Stomach (tissue), 9 donors: ENCODE results near the gene PDCD4. TPM values are rescaled to one million over a fixed set of nuclear protein-coding genes. Genes with fewer than 3 reads are reported as not detected.
A peak's percentile ranks its signal among the peaks of the same experiment; 100 is the strongest.

ENCODE experiments used
- DNase-seq, 2 donors: peaks; one replicate each; pipeline versions ENCODE4 v3.0.0 to v3.0.0-alpha.2; 2013 to 2019
- H3K27ac ChIP-seq, 5 donors: fragments of 200-600 bp in 4 of 5; sonication (generic) in 4 of 5; one replicate each; pipeline ENCODE4 v1.5.1; 2013 to 2019; ENCODE audit warnings: mild to moderate bottlenecking in 1 of 5, moderate library complexity in 1 of 5
- H3K27me3 ChIP-seq, 3 donors: fragments of 200-600 bp; sonication (generic); one replicate each; pipeline ENCODE4 v1.5.1; 2017 to 2019; ENCODE audit warnings: mixed run types in 1 of 3
- H3K36me3 ChIP-seq, 4 donors: fragments of 200-600 bp; sonication (generic); 1 replicate in 3 of 4; 2 replicates in 1 of 4; pipeline ENCODE4 v1.5.1; 2016 to 2019
- H3K4me1 ChIP-seq, 4 donors: fragments of 200-600 bp; sonication (generic); one replicate each; pipeline ENCODE4 v1.5.1; 2016 to 2019
- H3K4me3 ChIP-seq, 4 donors: fragments of 200-600 bp; sonication (generic) in 3 of 4; one replicate each; pipeline ENCODE4 v1.5.1; 2016 to 2019; ENCODE audit warnings: mild to moderate bottlenecking in 1 of 4
- H3K9me3 ChIP-seq, 4 donors: fragments of 200-600 bp; sonication (generic); one replicate each; pipeline ENCODE4 v1.5.1; 2016 to 2019
- CTCF ChIP-seq, 7 experiments: fragments of 450-650 bp in 4 of 7; fragments of 200-600 bp in 3 of 7; sonication (generic) in 3 of 7; IDR thresholded peaks; one replicate each; pipeline ENCODE4 v1.5.1; 2016 to 2019; ENCODE audit warnings: antibody characterized with exemption in 7 of 7, control low read depth in 2 of 7, mild to moderate bottlenecking in 1 of 7
- EP300 ChIP-seq: sonication (generic); formaldehyde crosslinking; IDR thresholded peaks from one replicate; pipeline ENCODE4 v1.6.1; 2017; ENCODE audit warnings: antibody characterized with exemption
- POLR2A ChIP-seq, 4 donors: fragments of 450-650 bp; IDR thresholded peaks; one replicate each; pipeline ENCODE4 v1.6.1; 2016; ENCODE audit warnings: antibody characterized with exemption in 4 of 4, control low read depth in 2 of 4, mild to moderate bottlenecking in 1 of 4, moderate library complexity in 1 of 4
- POLR2AphosphoS5 ChIP-seq, 3 donors: sonication (generic); formaldehyde crosslinking; IDR thresholded peaks; one replicate each; pipeline ENCODE4 v1.6.1; 2016; ENCODE audit warnings: antibody characterized with exemption in 3 of 3
- WGBS, 5 donors: extraction: QIAGEN DNeasy Blood & Tissue Kit in 3 of 5; methylation state at CpG; one replicate each; pipeline versions ENCODE4 v1.1.5 to v1.1.7; 2013 to 2018; 5-methylcytosine and 5-hydroxymethylcytosine counted together
- intact Hi-C: fragments of 100-400 bp; cut with DNase I; formaldehyde crosslinking; loops from one replicate; pipeline ENCODE4 v1.15.1; 2023; ENCODE audit warnings: low total_unique reads
- polyA plus RNA-seq, 3 donors: library from polyadenylated mRNA; stranded (reverse); fragments of 200-250 nt; gene quantifications; one replicate each; pipeline ENCODE4 v1.2.3, GENCODE V29; 2013
- total RNA-seq, 5 donors: library from RNA; depleted of rRNA; stranded (reverse); fragments of >200 nt; gene quantifications; one replicate each; pipeline versions ENCODE4 v1.1.0 to v1.2.3, GENCODE V29; 2014 to 2016
- donor health status: healthy with polysubstance abuse.
- donor health status: Bipolar disorder and iron deficiency.
- donor health status: healthy.

PDCD4 gene
- total and polyA plus RNA-seq, 8 donors = 39.3 to 605 (median 119) TPM

GRCh38 chr10:110845756-110846620 is 25.7 kb upstream of the PDCD4 start:
- Histone ChIP-seq H3K9me3 (no peaks in the 10 kb centered on the region), H3K36me3 (no peaks in the 10 kb centered on the region), H3K4me3 (no peak overlapping the region), H3K27ac (peak overlapping the region; percentile 84 to 96 (median 89)), H3K4me1 (peaks cover 54 to 72% (median 63%) of the 10 kb centered on the region in 4 donors), H3K27me3 (no peaks in the 10 kb centered on the region)
- intact Hi-C loops = no loop called here
- peak; percentile 83 to 88 for DNase-seq
- TF ChIP-seq POLR2AphosphoS5 (IDR thresholded peaks at IDR 0.05) (peak in 2 of 3 donors; percentile 64 to 78), POLR2A (IDR thresholded peaks at IDR 0.05) (no peak)
- WGBS, 5 donors = 38 to 69% (median 40%) methylated on average over 3 of the region's 3 CpGs

GRCh38 chr10:110847374-110847773 is 24.4 kb upstream of the PDCD4 start:
- H3K36me3 ChIP-seq = no peaks in the 10 kb centered on the region
- H3K27me3 ChIP-seq = no peaks in the 10 kb centered on the region
- intact Hi-C loops = no loop called here
- 79 to 90% (median 85%) methylated on average over 6 of the region's 6 CpGs for WGBS, 5 donors
- H3K4me3 ChIP-seq = no peak overlapping the region
- TF ChIP-seq POLR2AphosphoS5 (IDR thresholded peaks at IDR 0.05) (no peak), CTCF (IDR thresholded peaks at IDR 0.05) (no peak), POLR2A (IDR thresholded peaks at IDR 0.05) (no peak), EP300 (no peak)
- no peaks in the 10 kb centered on the region for H3K9me3 ChIP-seq
- no peak for DNase-seq
- peak overlapping the region; percentile 84 to 96 (median 89) for H3K27ac ChIP-seq
- H3K4me1 ChIP-seq = peaks cover 42 to 70% (median 59%) of the 10 kb centered on the region in 4 donors

GRCh38 chr10:110848106-110848505 is 23.6 kb upstream of the PDCD4 start:
- intact Hi-C loops = no loop called here
- H3K27ac ChIP-seq = peak overlapping the region in 1 of 5 donors; percentile 91
- no peak for DNase-seq
- H3K4me3 ChIP-seq = no peak overlapping the region
- H3K4me1 ChIP-seq = peaks cover 36 to 70% (median 59%) of the 10 kb centered on the region in 4 donors
- H3K36me3 ChIP-seq = no peaks in the 10 kb centered on the region
- 78 to 88% (median 84%) methylated on average over 2 of the region's 2 CpGs for WGBS, 5 donors
- no peaks in the 10 kb centered on the region for H3K9me3 ChIP-seq
- no peaks in the 10 kb centered on the region for H3K27me3 ChIP-seq
- no peak for TF ChIP-seq POLR2A (IDR thresholded peaks at IDR 0.05)
- TF ChIP-seq CTCF (IDR thresholded peaks at IDR 0.05) = no peak
- no peak for TF ChIP-seq EP300
- TF ChIP-seq POLR2AphosphoS5 (IDR thresholded peaks at IDR 0.05) = no peak

- whole genome bisulfite sequencing, 5 donors = 82 to 91% (median 85%) methylated on average over 3 of the region's 3 CpGs
- intact Hi-C loops = no loop called here
- no peak for DNase-seq
- H3K4me1 ChIP-seq = peaks cover 20 to 72% (median 49%) of the 10 kb centered on the region in 4 donors
- TF ChIP-seq POLR2A (IDR thresholded peaks at IDR 0.05) (no peak), CTCF (IDR thresholded peaks at IDR 0.05) (no peak), POLR2AphosphoS5 (IDR thresholded peaks at IDR 0.05) (no peak), EP300 (no peak)
- H3K27me3 ChIP-seq = no peaks in the 10 kb centered on the region
- no peak overlapping the region for H3K4me3 ChIP-seq
- H3K27ac ChIP-seq = no peak overlapping the region
- no peaks in the 10 kb centered on the region for H3K36me3 ChIP-seq
- no peaks in the 10 kb centered on the region for H3K9me3 ChIP-seq
Measured at GRCh38 chr10:110850099-110850498, 21.6 kb upstream of the PDCD4 start.
